GM12878 (cell line): Measurements from ENCODE around the gene NTM. TPM values are rescaled to one million over a fixed set of nuclear protein-coding genes. Genes with fewer than 3 reads are reported as not detected.

Experiments used
- ATAC-seq: fragments of 200-7000 bp; cut with Tn5 transposase; 3 replicates; pipeline ENCODE4 v1.9.1; 2020; ENCODE audit warnings: mild to moderate bottlenecking, moderate library complexity
- BruUV-seq: library from RNA; stranded (reverse); fragments of 400-500 nt; replicated peaks from 2 replicates; lab custom pipeline; 2021; lab: Mats Ljungman, UMichigan
- CTCF ChIA-PET: fragments of 300-600 bp; sonication (Branson Sonifier 250); formaldehyde crosslinking; extraction: SDS; loops from one replicate; lab custom pipeline; 2021; ENCODE audit warnings: inconsistent platforms; lab: Yijun Ruan, JAX
- POLR2A ChIA-PET: fragments of 350-600 bp; formaldehyde crosslinking; extraction: SDS; loops from one replicate; lab custom pipeline; 2021; ENCODE audit warnings: inconsistent platforms; lab: Charles Lee
- RAD21 ChIA-PET: fragments of 300-600 bp; sonication (Branson Sonifier 250); formaldehyde crosslinking; loops from one replicate; lab custom pipeline; 2023; ENCODE audit warnings: antibody characterized with exemption; ENCODE audit not compliant: unreplicated experiment; lab: Charles Lee
- SMC1A ChIA-PET: fragments of 300-600 bp; sonication (Branson Sonifier 250); formaldehyde crosslinking; loops from one replicate; lab custom pipeline; 2023; ENCODE audit not compliant: unreplicated experiment, uncharacterized antibody; lab: Charles Lee
- DNase-seq: peaks from one replicate; pipeline ENCODE4 v3.0.0-alpha.2; 2011; ENCODE audit warnings: low read depth, low spot score
- FAIRE-seq: peaks from 3 replicates; lab custom pipeline; 2011; peaks lifted over from hg19 to GRCh38; lab: Jason Lieb, UNC
- H2AFZ ChIP-seq: 2 replicates; pipeline ENCODE4 v1.6.0; 2011; ENCODE audit warnings: low read depth, low read length, control low read depth; ENCODE audit not compliant: control insufficient read depth
- H3K27ac ChIP-seq: 2 replicates; pipeline ENCODE4 v1.5.1; 2011; ENCODE audit warnings: control low read depth; ENCODE audit not compliant: control insufficient read depth, insufficient read depth
- H3K27me3 ChIP-seq, 2 experiments: replicated peaks in 1 of 2; 2 replicates each; pipeline versions ENCODE4 v1.6.0 to v1.6.1; 2011; ENCODE audit warnings: low read length in 1 of 2; ENCODE audit not compliant: control insufficient read depth in 2 of 2, insufficient read depth in 2 of 2
- H3K36me3 ChIP-seq, 2 experiments: 2 replicates each; pipeline ENCODE4 v1.5.1; 2011; ENCODE audit warnings: low read length in 1 of 2; ENCODE audit not compliant: control insufficient read depth in 2 of 2, insufficient read depth in 2 of 2
- H3K4me1 ChIP-seq: 2 replicates; pipeline ENCODE4 v1.6.1; 2011; ENCODE audit warnings: mild to moderate bottlenecking, low read length, moderate library complexity, mixed read lengths; ENCODE audit not compliant: control insufficient read depth, insufficient read depth
- H3K4me2 ChIP-seq: 2 replicates; pipeline ENCODE4 v1.6.0; 2011; ENCODE audit warnings: control low read depth; ENCODE audit not compliant: control insufficient read depth, insufficient read depth
- H3K4me3 ChIP-seq: fragments of 200-600 bp; sonication (generic); 2 replicates; pipeline ENCODE4 v1.5.1; 2016
- H3K79me2 ChIP-seq: 2 replicates; pipeline ENCODE4 v1.6.0; 2011; ENCODE audit warnings: low read length; ENCODE audit not compliant: control insufficient read depth, insufficient read depth
- H3K9ac ChIP-seq: 2 replicates; pipeline ENCODE4 v1.8.0; 2011; ENCODE audit warnings: low read length, control low read depth, mixed read lengths; ENCODE audit not compliant: control insufficient read depth, insufficient read depth
- H3K9me3 ChIP-seq: replicated peaks from 3 replicates; pipeline ENCODE4 v1.5.1; 2011; ENCODE audit warnings: mild to moderate bottlenecking, low read length; ENCODE audit not compliant: control insufficient read depth, insufficient read depth
- H4K20me1 ChIP-seq: 2 replicates; pipeline ENCODE4 v1.6.0; 2011; ENCODE audit not compliant: control insufficient read depth, insufficient read depth
- ASH2L ChIP-seq: fragments of 300-600, 200-600 bp; sonication (generic); IDR thresholded peaks from 2 replicates; pipeline ENCODE4 v1.6.1; 2017; ENCODE audit warnings: low read depth, mild to moderate bottlenecking, borderline replicate concordance
- ATF3 ChIP-seq: IDR thresholded peaks from 2 replicates; pipeline ENCODE4 v1.6.1; 2011; ENCODE audit warnings: low read depth, mild to moderate bottlenecking, low read length, moderate library complexity, borderline replicate concordance; ENCODE audit errors: extremely low read depth
- CEBPB ChIP-seq, 2 experiments: fragments of 150-350 bp in 1 of 2; IDR thresholded peaks; 2 replicates each; pipeline ENCODE4 v1.6.1; 2012 to 2014; ENCODE audit warnings: low read depth in 2 of 2, low read length in 2 of 2, borderline replicate concordance in 1 of 2, inconsistent platforms in 1 of 2
- CREB1 ChIP-seq: IDR thresholded peaks from 2 replicates; pipeline ENCODE4 v1.6.1; 2012; ENCODE audit warnings: low read depth, mild to moderate bottlenecking, inconsistent platforms
- CREM ChIP-seq: IDR thresholded peaks from 2 replicates; pipeline ENCODE4 v1.6.1; 2014; ENCODE audit warnings: antibody characterized with exemption, low read depth
- MEF2B ChIP-seq: fragments of 450-650 bp; IDR thresholded peaks from 2 replicates; pipeline ENCODE4 v1.6.1; 2018; ENCODE audit warnings: mild to moderate bottlenecking, moderate library complexity; ENCODE audit not compliant: partially characterized antibody, poor library complexity, severe bottlenecking
- MYB ChIP-seq: fragments of 150-350 bp; IDR thresholded peaks from 2 replicates; pipeline ENCODE4 v1.6.1; 2014; ENCODE audit warnings: mild to moderate bottlenecking, low read depth, low read length, borderline replicate concordance
- POLR2A ChIP-seq: IDR thresholded peaks from 2 replicates; pipeline ENCODE4 v1.6.1; 2011; ENCODE audit warnings: low read depth, mild to moderate bottlenecking, low read length
- RBBP5 ChIP-seq: fragments of 200-600 bp; sonication (generic); conservative IDR thresholded peaks from 2 replicates; pipeline ENCODE4 v1.6.1; 2016
- RELA ChIP-seq: fragments of 450-650 bp; IDR thresholded peaks from 2 replicates; pipeline ENCODE4 v1.8.0; 2014; ENCODE audit warnings: borderline replicate concordance; ENCODE audit not compliant: partially characterized antibody
- REST ChIP-seq: IDR thresholded peaks from 2 replicates; pipeline ENCODE4 v1.6.1; 2012; ENCODE audit warnings: mild to moderate bottlenecking, low read depth, low read length
- SIN3A ChIP-seq: IDR thresholded peaks from 2 replicates; pipeline ENCODE4 v1.6.1; 2012; ENCODE audit warnings: low read depth, low read length, improper control_type of control experiment
- SP1 ChIP-seq: IDR thresholded peaks from one replicate; pipeline ENCODE4 v1.6.1; 2011; ENCODE audit warnings: low read depth, low read length
- STAT1 ChIP-seq: fragments of 450-650 bp; conservative IDR thresholded peaks from 2 replicates; pipeline ENCODE4 v1.6.1; 2014; ENCODE audit warnings: antibody characterized with exemption, mild to moderate bottlenecking
- STAT3 ChIP-seq: IDR thresholded peaks from 2 replicates; pipeline ENCODE4 v1.6.1; 2011; ENCODE audit warnings: low read depth, low read length, improper control_type of control experiment
- TCF7 ChIP-seq: IDR thresholded peaks from 2 replicates; pipeline ENCODE4 v1.6.1; 2014; ENCODE audit warnings: antibody characterized with exemption, borderline replicate concordance
- ZBTB11 ChIP-seq: fragments of 450-650 bp; formaldehyde crosslinking; IDR thresholded peaks from 2 replicates; pipeline ENCODE4 v1.5.0; 2022; ENCODE audit warnings: mild to moderate bottlenecking, missing genetic modification characterization
- WGBS: methylation state at CpG from one replicate; pipeline ENCODE4 v1.1.6; 2016; ENCODE audit warnings: low lambda C conversion rate; ENCODE audit not compliant: insufficient replicate concordance, insufficient coverage; ENCODE audit errors: missing lambda C conversion rate; 5-methylcytosine and 5-hydroxymethylcytosine counted together
- in situ Hi-C: fragments of 300-500 bp; cut with MboI; formaldehyde crosslinking; loops from 9 replicates; pipeline ENCODE4 v1.14.3; 2018; ENCODE audit warnings: mixed read lengths
- intact Hi-C: fragments of 100-400 bp; cut with micrococcal nuclease; formaldehyde crosslinking; loops from one replicate; pipeline ENCODE4 v1.14.2; 2022; ENCODE audit not compliant: unreplicated experiment
- polyA plus RNA-seq, 11 experiments: library from polyadenylated mRNA; depleted of rRNA in 4 of 11; unstranded in 6 of 11; stranded (reverse) in 5 of 11; fragments of >200 nt; fragmentation: Nextera tagmentation in 4 of 11; fragmentation: Illumina TruSeq in 1 of 11; extraction: Ambion mirVana in 4 of 11; extraction: Trizol in 1 of 11; gene quantifications; 1 replicate in 1 of 11; 2 replicates in 10 of 11; pipeline versions ENCODE4 v1.2.1 to v1.2.3, GENCODE V29; 2011 to 2016; ENCODE audit warnings: inconsistent platforms in 2 of 11, missing spikeins in 2 of 11, low read depth in 1 of 11
- total RNA-seq, 4 experiments: library from RNA; depleted of rRNA in 3 of 4; stranded (reverse); fragments of >200 nt in 3 of 4; fragmentation: Illumina TruSeq in 1 of 4; extraction: Trizol in 1 of 4; gene quantifications; 2 replicates each; pipeline versions ENCODE4 v1.2.1 to v1.2.3, GENCODE V29; 2013 to 2021

NTM gene
- total and polyA plus RNA-seq, 10 of the 15 experiments (the other 5 are each of a cell fraction or from before 2014, with no cell fraction given) = not detected

GRCh38 chr11:132020001-132020400 lies 649.6 kb downstream of the NTM start:
- SMC1A ChIA-PET = interaction anchor here (1.6 kb wide), 1 partner anchor 10 kb away, joined by 4 read pairs; no protein-coding TSS in a partner anchor
- Histone ChIP-seq H3K36me3 (no peaks in the 10 kb centered on the region), H4K20me1 (no peaks in the 10 kb centered on the region), H3K79me2 (no peaks in the 10 kb centered on the region), H3K9me3 (no peaks in the 10 kb centered on the region), H3K9ac (no peak overlapping the region), H3K4me1 (no peaks in the 10 kb centered on the region), H3K27me3 (no peaks in the 10 kb centered on the region), H3K4me3 (no peak overlapping the region), H3K27ac (no peak overlapping the region), H2AFZ (no peak overlapping the region), H3K4me2 (no peak overlapping the region)
- DNase-seq (no peak), FAIRE-seq (no peak), ATAC-seq (no peak)
- WGBS = 92% methylated on average over 1 of the region's 1 CpG
- in situ Hi-C loops = no loop called here
- intact Hi-C loops = no loop called here
- POLR2A ChIA-PET = no interaction called here
- TF ChIP-seq CEBPB (IDR thresholded peaks at IDR 0.05; ENCODE audit: borderline replicate concordance in 1 of 2, low read depth in 2 of 2, low read length in 2 of 2) = no peak
- TF ChIP-seq CREB1 = no peak
- TF ChIP-seq STAT1 = no peak
- no peak for TF ChIP-seq POLR2A
- no peak for TF ChIP-seq ATF3
- TF ChIP-seq RELA = no peak
- no peak for TF ChIP-seq STAT3
- no peak for TF ChIP-seq SP1
- TF ChIP-seq ASH2L = no peak
- TF ChIP-seq MYB = no peak
- TF ChIP-seq SIN3A = no peak
- TF ChIP-seq REST = no peak
- no peak for TF ChIP-seq TCF7
- no peak for TF ChIP-seq MEF2B
- no peak for TF ChIP-seq CREM
- no peak for TF ChIP-seq ZBTB11
- no peak for TF ChIP-seq RBBP5
- RAD21 ChIA-PET = no interaction called here
- no TSS peak for BruUV-seq
- CTCF ChIA-PET = interaction anchor here (0.7 kb wide), 1 partner anchor 1963 kb away, joined by 3 read pairs; no protein-coding TSS in a partner anchor
